ENCODE data around the gene SUSD1. TPM values are rescaled to one million over a fixed set of nuclear protein-coding genes. Genes with fewer than 3 reads are reported as not detected.

Gene SUSD1
- total RNA-seq, 1 experiment from 2014 or later, result 8.1 TPM

- no peaks in the 10 kb centered on the region for H3K79me1 ChIP-seq (ENCODE audit: insufficient read depth, low read depth, low read length, poor library complexity, severe bottlenecking)
- no CpG with 5 or more reads among the region's 4 CpGs for WGBS (ENCODE audit: extremely low coverage, insufficient read length, low lambda C conversion rate)
- H3K4me1 ChIP-seq (ENCODE audit: insufficient read depth, low read length), result no peaks in the 10 kb centered on the region
- no peak overlapping the region for H3T11ph ChIP-seq (ENCODE audit: low read length)
- no peak overlapping the region for H2BK12ac ChIP-seq (ENCODE audit: insufficient read length, low read depth, low read length)
- no peak overlapping the region for H2AFZ ChIP-seq (ENCODE audit: low read length)
- H3K9ac ChIP-seq (ENCODE audit: extremely low read depth, insufficient read length, low read length), result no peak overlapping the region
- H3K56ac ChIP-seq (ENCODE audit: insufficient read length, low read depth, low read length), result no peak overlapping the region
- no peaks in the 10 kb centered on the region for H3K9me3 ChIP-seq (ENCODE audit: control insufficient read depth, low read depth, low read length)
- H3K27me3 Mint-ChIP-seq (ENCODE audit: low read depth), result no peaks in the 10 kb centered on the region
- no peak overlapping the region for H4K5ac ChIP-seq (ENCODE audit: insufficient read length, low read depth, low read length)
- no peak overlapping the region for H3K4me2 ChIP-seq (ENCODE audit: insufficient read depth, insufficient read length, low read length)
- H2BK120ac ChIP-seq (ENCODE audit: low read depth, low read length, poor library complexity, severe bottlenecking), result no peak overlapping the region
- H3K9me3 Mint-ChIP-seq, result no peaks in the 10 kb centered on the region
- no peak overlapping the region for H2BK15ac ChIP-seq (ENCODE audit: low read depth, low read length)
- no peak for DNase-seq
- no peaks in the 10 kb centered on the region for H3K27me3 ChIP-seq (ENCODE audit: insufficient read depth, low read length)
- no peaks in the 10 kb centered on the region for H3K4me1 Mint-ChIP-seq
- H2AK5ac ChIP-seq (ENCODE audit: insufficient read length, low read length), result no peak overlapping the region
- H3K27ac ChIP-seq (ENCODE audit: insufficient read length, low read depth, low read length), result no peak overlapping the region
- H3K23ac ChIP-seq (ENCODE audit: insufficient read length, low read depth, low read length), result no peak overlapping the region
- no peak overlapping the region for H2BK5ac ChIP-seq (ENCODE audit: insufficient read length, low read length)
- H3K4ac ChIP-seq (ENCODE audit: low read depth, low read length), result no peak overlapping the region
- H4K91ac ChIP-seq (ENCODE audit: insufficient read length, low read depth, low read length), result no peak overlapping the region
- H3K23me2 ChIP-seq (ENCODE audit: insufficient read length, low read depth, low read length, poor library complexity, severe bottlenecking), result no peaks in the 10 kb centered on the region
- H3K79me2 ChIP-seq (ENCODE audit: insufficient read depth, low read length), result no peaks in the 10 kb centered on the region
- TF ChIP-seq CTCF (conservative IDR thresholded peaks at IDR 0.05), result no peak
- H4K8ac ChIP-seq (replicated peaks; ENCODE audit: insufficient read length, low read depth, low read length), result no peak overlapping the region
- no peak overlapping the region for H3K14ac ChIP-seq (ENCODE audit: insufficient read depth, low read length)
- H3K18ac ChIP-seq (ENCODE audit: insufficient read length, low read depth, low read length), result no peak overlapping the region
- no peaks in the 10 kb centered on the region for H4K20me1 ChIP-seq (ENCODE audit: control insufficient read depth, insufficient read depth, insufficient read length)
- H3K4me3 Mint-ChIP-seq, result no peak overlapping the region
- H2BK20ac ChIP-seq (ENCODE audit: low read depth, low read length, poor library complexity, severe bottlenecking), result no peak overlapping the region
- peak overlapping the region in 1 of 3 experiments; percentile 30; a peak in 3 of 7 replicates for H3K27ac Mint-ChIP-seq
- H3K36me3 Mint-ChIP-seq (ENCODE audit: insufficient read depth in 1 of 3, low read depth in 3 of 3), result no peaks in the 10 kb centered on the region
Observed at GRCh38 chr9:112012026-112012902, 162.8 kb downstream of the SUSD1 start.
